K562 (cell line): ENCODE measurements around the gene ACAT2. TPM values are rescaled to one million over a fixed set of nuclear protein-coding genes. Genes with fewer than 3 reads are reported as not detected.

ENCODE experiments used
- CBX3 ChIP-seq, 2 experiments: IDR thresholded peaks; 1 replicate in 1 of 2; 2 replicates in 1 of 2; pipeline ENCODE4 v1.6.1; 2012; ENCODE audit warnings: inconsistent platforms in 2 of 2, low read length in 2 of 2, borderline replicate concordance in 1 of 2, control low read depth in 1 of 2
- DACH1 ChIP-seq: fragments of 450-650 bp; IDR thresholded peaks from 2 replicates; pipeline ENCODE4 v1.6.1; 2018; ENCODE audit not compliant: partially characterized antibody
- DMBX1 ChIP-seq: fragments of 250-450 bp; sonication (Bioruptor Pico); IDR thresholded peaks from 2 replicates; pipeline ENCODE4 v1.8.0; 2022; ENCODE audit warnings: inconsistent platforms, mild to moderate bottlenecking, moderate library complexity, borderline replicate concordance
- FOXA1 ChIP-seq: fragments of 450-650 bp; IDR thresholded peaks from 2 replicates; pipeline ENCODE4 v1.6.1; 2016; ENCODE audit warnings: mild to moderate bottlenecking, borderline replicate concordance
- IRF2 ChIP-seq: sonication (generic); formaldehyde crosslinking; IDR thresholded peaks from 2 replicates; pipeline ENCODE4 v1.8.1; 2022; ENCODE audit warnings: mild to moderate bottlenecking, missing genetic modification reagents
- KDM2B ChIP-seq: fragments of 250-450 bp; sonication (Bioruptor Pico); IDR thresholded peaks from 2 replicates; pipeline ENCODE4 v1.8.0; 2021; ENCODE audit warnings: mild to moderate bottlenecking, moderate library complexity
- MAFK ChIP-seq: IDR thresholded peaks from 2 replicates; pipeline ENCODE4 v1.6.1; 2011; ENCODE audit warnings: low read length, improper control_type of control experiment
- PRMT5 ChIP-seq: sonication (generic); formaldehyde crosslinking; IDR thresholded peaks from 2 replicates; pipeline ENCODE4 v1.5.0; 2020; ENCODE audit warnings: missing genetic modification reagents
- PTTG1 ChIP-seq: fragments of 450-650 bp; IDR thresholded peaks from 2 replicates; pipeline ENCODE4 v1.6.1; 2016; ENCODE audit warnings: low read depth, mild to moderate bottlenecking, missing genetic modification characterization, missing compliant biosample characterization
- SAP30 ChIP-seq: fragments of 200-600 bp; sonication (generic); IDR thresholded peaks from 2 replicates; pipeline ENCODE4 v1.6.1; 2012; ENCODE audit warnings: borderline replicate concordance, low read depth, mild to moderate bottlenecking, moderate library complexity, low read length, control low read depth, inconsistent platforms; ENCODE audit not compliant: insufficient read depth, poor library complexity, severe bottlenecking
- SRF ChIP-seq, 2 experiments: fragments of 250-450, 450-650 bp in 1 of 2; sonication (Bioruptor Pico) in 1 of 2; sonication (generic) in 1 of 2; formaldehyde crosslinking; IDR thresholded peaks; 2 replicates each; pipeline versions ENCODE4 v1.5.0 to v1.5.1; 2020 to 2022; ENCODE audit warnings: mild to moderate bottlenecking in 1 of 2, missing genetic modification reagents in 1 of 2
- TAF1 ChIP-seq: IDR thresholded peaks from 2 replicates; pipeline ENCODE4 v1.6.1; 2011; ENCODE audit warnings: mild to moderate bottlenecking, low read length, moderate library complexity; ENCODE audit not compliant: insufficient read depth, control insufficient read depth, severe bottlenecking; ENCODE audit errors: extremely low read depth
- TEAD1 ChIP-seq, 2 experiments: fragments of 450-650 bp in 1 of 2; sonication (generic) in 1 of 2; formaldehyde crosslinking; IDR thresholded peaks; 2 replicates each; pipeline versions ENCODE4 v1.4.0 to v1.8.0; 2020 to 2022; ENCODE audit warnings: mild to moderate bottlenecking in 2 of 2, missing genetic modification reagents in 1 of 2
- ZNF324 ChIP-seq: fragments of 250-450 bp; sonication (Bioruptor Pico); IDR thresholded peaks from 2 replicates; pipeline ENCODE4 v1.4.0; 2020; ENCODE audit warnings: mild to moderate bottlenecking
- ZNF583 ChIP-seq: fragments of 250-450 bp; sonication (Bioruptor Pico); IDR thresholded peaks from 2 replicates; pipeline ENCODE4 v1.4.0; 2020
- ZNF609 ChIP-seq: sonication (generic); formaldehyde crosslinking; IDR thresholded peaks from 2 replicates; pipeline ENCODE4 v1.8.1; 2023; ENCODE audit warnings: missing genetic modification reagents, mild to moderate bottlenecking, borderline replicate concordance
- ZNF639 ChIP-seq, 2 experiments: fragments of 200-800 bp in 1 of 2; sonication (Bioruptor generic) in 1 of 2; sonication (generic) in 1 of 2; formaldehyde crosslinking in 1 of 2; IDR thresholded peaks in 1 of 2; conservative IDR thresholded peaks in 1 of 2; 2 replicates each; pipeline versions ENCODE4 v1.5.0 to v1.6.1; 2016 to 2020; ENCODE audit warnings: missing compliant biosample characterization in 1 of 2, missing genetic modification characterization in 1 of 2, missing genetic modification reagents in 1 of 2
- polyA plus RNA-seq, 8 experiments: library from polyadenylated mRNA; depleted of rRNA in 4 of 8; stranded (reverse) in 5 of 8; unstranded in 3 of 8; fragments of >200 nt; fragmentation: Nextera tagmentation in 2 of 8; fragmentation: Illumina TruSeq in 1 of 8; extraction: Ambion mirVana in 2 of 8; extraction: Trizol in 1 of 8; gene quantifications; 2 replicates each; pipeline versions ENCODE4 v1.2.1 to v1.2.3, GENCODE V29; 2011 to 2014; ENCODE audit warnings: inconsistent platforms in 1 of 8, missing spikeins in 1 of 8
- total RNA-seq, 7 experiments: library from RNA; depleted of rRNA in 6 of 7; stranded (reverse); fragments of >200 nt in 6 of 7; fragmentation: Illumina TruSeq in 2 of 7; extraction: Trizol in 2 of 7; gene quantifications; 2 replicates each; pipeline versions ENCODE4 v1.2.1 to v1.2.3, GENCODE V29; 2011 to 2021; ENCODE audit warnings: low replicate concordance in 1 of 7
- TF ChIP-seq, protein P1 (sequence below), 2 experiments: fragments of 450-650 bp; conservative IDR thresholded peaks; 2 replicates each; pipeline ENCODE4 v1.6.1; 2017; ENCODE audit warnings: mild to moderate bottlenecking in 2 of 2, moderate library complexity in 2 of 2

ACAT2 gene
- total and polyA plus RNA-seq, 9 of the 15 experiments (the other 6 are each of a cell fraction or from before 2014, with no cell fraction given) = 63.0 to 309 (median 144) TPM

GRCh38 chr6:159789377-159790148 lies 27.7 kb downstream of the ACAT2 start, which contains the start of gene TCP1 (continued):
- TF ChIP-seq PRMT5 (no peak), TEAD1 (CRISPR knock-in tag; IDR thresholded peaks at IDR 0.05) (peak; percentile 17 to 85; a peak in 2 of 4 replicates), SRF (CRISPR knock-in tag; IDR thresholded peaks at IDR 0.05) (0 out of 4 replicates have a peak, but pooled peaks of 1 of the 2 experiments have one; percentile 78), DMBX1 (CRISPR knock-in tag) (peak; percentile 63), ZNF324 (CRISPR knock-in tag) (0 out of 2 replicates have a peak, but pooled peaks have one; percentile 58), DACH1 (no peak), CBX3 (IDR thresholded peaks at IDR 0.05; ENCODE audit: borderline replicate concordance in 1 of 2, low read length in 2 of 2) (no peak), MAFK (0 out of 2 replicates have a peak, but pooled peaks have one; percentile 22), ZNF583 (CRISPR knock-in tag) (peak; percentile 83; the same call in 1 of the 2 replicates), FOXA1 (no peak), PTTG1 (tag) (no peak), IRF2 (CRISPR knock-in tag) (no peak), KDM2B (CRISPR knock-in tag) (no peak), SAP30 (peak; percentile 41), ZNF609 (CRISPR knock-in tag) (no peak), TAF1 (peak; percentile 97), ZNF639 (CRISPR knock-in tag; conservative IDR thresholded peaks at IDR 0.05 in 1 of 2, IDR thresholded peaks at IDR 0.05 in 1 of 2) (peak in 1 of 2 experiments; percentile 59; a peak in 2 of 4 replicates)
- TF ChIP-seq, protein P1, sequence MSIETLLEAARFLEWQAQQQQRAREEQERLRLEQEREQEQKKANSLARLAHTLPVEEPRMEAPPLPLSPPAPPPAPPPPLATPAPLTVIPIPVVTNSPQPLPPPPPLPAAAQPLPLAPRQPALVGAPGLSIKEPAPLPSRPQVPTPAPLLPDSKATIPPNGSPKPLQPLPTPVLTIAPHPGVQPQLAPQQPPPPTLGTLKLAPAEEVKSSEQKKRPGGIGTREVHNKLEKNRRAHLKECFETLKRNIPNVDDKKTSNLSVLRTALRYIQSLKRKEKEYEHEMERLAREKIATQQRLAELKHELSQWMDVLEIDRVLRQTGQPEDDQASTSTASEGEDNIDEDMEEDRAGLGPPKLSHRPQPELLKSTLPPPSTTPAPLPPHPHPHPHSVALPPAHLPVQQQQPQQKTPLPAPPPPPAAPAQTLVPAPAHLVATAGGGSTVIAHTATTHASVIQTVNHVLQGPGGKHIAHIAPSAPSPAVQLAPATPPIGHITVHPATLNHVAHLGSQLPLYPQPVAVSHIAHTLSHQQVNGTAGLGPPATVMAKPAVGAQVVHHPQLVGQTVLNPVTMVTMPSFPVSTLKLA (conservative IDR thresholded peaks at IDR 0.05) = peak in 1 of 2 experiments; percentile 2; a peak in 2 of 4 replicates
